Measurements from ENCODE around the gene RBM18.

Gene RBM18

GRCh38 chr9:122277285-122277897 is 12.8 kb upstream of the RBM18 start:
- in situ Hi-C loops (cut with MboI; ENCODE audit: low sequenced_read_pairs, unreplicated experiment): no loop called here
- TF ChIP-seq CTCF (IDR thresholded peaks at IDR 0.05; ENCODE audit: borderline replicate concordance, control extremely low read depth, extremely low read depth, insufficient read depth, missing control alignments): no peak
- DNase-seq (ENCODE audit: low spot score): no peak

- in situ Hi-C loops (cut with MboI; ENCODE audit: low sequenced_read_pairs, unreplicated experiment): no loop called here
- DNase-seq (ENCODE audit: low spot score): no peak
- TF ChIP-seq CTCF (IDR thresholded peaks at IDR 0.05; ENCODE audit: borderline replicate concordance, control extremely low read depth, extremely low read depth, insufficient read depth, missing control alignments): no peak
Observed at GRCh38 chr9:122276096-122276495, 11.5 kb upstream of the RBM18 start.

DNA sequence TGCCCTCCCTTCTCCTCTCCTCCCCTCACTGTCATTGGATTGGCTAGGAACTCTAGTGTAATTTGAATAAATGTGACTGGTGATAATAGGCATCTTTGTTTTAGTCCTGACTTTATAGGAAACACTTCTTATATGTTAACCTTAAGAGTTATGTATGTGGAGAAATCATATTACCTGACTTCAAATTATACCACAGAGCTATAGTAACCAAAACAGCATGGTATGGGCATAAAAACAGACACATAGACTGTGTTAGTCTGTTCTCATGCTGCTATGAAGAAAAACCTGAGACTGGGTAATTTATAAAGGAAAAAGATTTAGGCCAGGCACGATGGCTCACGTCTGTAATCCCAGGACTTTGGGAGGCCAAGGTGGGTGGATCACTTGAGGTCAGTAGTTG is 9.4 kb upstream of the RBM18 start:
- no peak for DNase-seq (ENCODE audit: low spot score)
- TF ChIP-seq CTCF (IDR thresholded peaks at IDR 0.05; ENCODE audit: borderline replicate concordance, control extremely low read depth, extremely low read depth, insufficient read depth, missing control alignments): no peak
- in situ Hi-C loops (cut with MboI; ENCODE audit: low sequenced_read_pairs, unreplicated experiment): no loop called here

DNA sequence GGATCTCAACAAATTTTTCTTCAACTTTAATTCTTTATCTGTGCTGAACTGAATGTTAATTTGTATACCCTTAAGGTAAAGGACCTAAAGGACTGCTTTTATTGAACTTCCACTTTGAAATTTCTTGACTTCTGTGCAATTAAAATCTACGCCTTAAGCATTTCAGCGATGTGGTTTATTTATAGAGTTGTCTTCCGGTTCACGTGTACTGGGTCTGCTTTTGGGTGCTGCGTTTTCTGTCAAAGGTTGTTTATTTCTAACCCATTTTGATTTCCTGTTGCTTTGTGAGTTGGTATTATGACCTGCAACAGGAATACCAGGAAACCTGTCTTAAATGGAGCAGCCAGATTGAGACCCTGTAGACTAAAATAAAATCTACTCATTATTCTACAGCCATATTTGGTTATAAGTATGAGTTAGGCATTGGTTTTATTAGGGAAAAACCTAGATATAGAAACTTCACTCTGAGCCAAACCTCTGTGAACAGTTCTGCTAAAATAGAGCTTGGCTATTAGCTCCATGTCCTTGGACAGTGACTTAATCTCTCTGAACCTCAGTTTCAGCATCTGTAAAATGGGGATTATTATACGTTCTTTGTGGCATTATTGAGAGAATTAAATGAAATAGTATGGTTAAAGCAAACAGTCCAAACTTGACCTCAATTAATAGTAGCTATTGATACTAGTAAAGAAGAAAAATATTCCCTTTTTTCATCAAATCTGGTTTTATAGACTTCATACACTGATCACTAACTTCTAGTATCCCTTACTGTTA is 3.6 kb upstream of the RBM18 start:
- TF ChIP-seq CTCF (IDR thresholded peaks at IDR 0.05; ENCODE audit: borderline replicate concordance, control extremely low read depth, extremely low read depth, insufficient read depth, missing control alignments): no peak
- in situ Hi-C loops (cut with MboI; ENCODE audit: low sequenced_read_pairs, unreplicated experiment): no loop called here
- no peak for DNase-seq (ENCODE audit: low spot score)

- in situ Hi-C loops (cut with MboI; ENCODE audit: low sequenced_read_pairs, unreplicated experiment): no loop called here
- TF ChIP-seq CTCF (IDR thresholded peaks at IDR 0.05; ENCODE audit: borderline replicate concordance, control extremely low read depth, extremely low read depth, insufficient read depth, missing control alignments): no peak
- peak; percentile 60 for DNase-seq (ENCODE audit: low spot score)
Observed at GRCh38 chr9:122265149-122265915, 692 bp upstream of the RBM18 start.

DNA sequence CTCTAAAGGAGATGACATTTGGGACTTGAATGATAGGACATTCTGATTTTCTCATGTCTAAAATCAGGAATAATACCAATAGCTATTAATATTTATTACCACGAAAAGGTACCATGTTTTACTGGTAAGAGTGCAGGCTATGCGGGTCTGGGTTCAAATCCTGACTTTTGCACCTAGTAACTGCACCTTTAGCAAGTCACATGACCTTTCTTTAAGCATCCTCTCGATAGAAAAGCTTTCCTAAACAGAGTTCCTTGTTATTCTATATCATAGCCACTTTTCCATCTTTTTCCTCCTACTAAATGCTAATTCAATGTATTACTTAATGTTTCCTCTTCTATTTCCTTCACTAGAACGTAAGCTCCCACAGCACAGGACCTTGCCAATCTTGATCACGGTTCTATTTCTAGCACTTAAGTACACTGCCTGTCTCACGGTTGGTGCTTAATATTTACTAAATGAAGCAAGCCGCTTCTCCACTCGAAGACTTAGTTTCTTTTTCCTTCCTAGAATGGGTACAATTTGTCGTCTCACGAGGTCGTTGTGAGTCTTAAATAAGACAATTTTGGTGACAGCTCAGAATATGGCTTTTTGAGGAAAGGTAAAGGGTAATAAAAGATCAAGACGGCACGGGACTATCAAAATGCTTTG is 816 bp downstream of the RBM18 start:
- in situ Hi-C loops (cut with MboI; ENCODE audit: low sequenced_read_pairs, unreplicated experiment): no loop called here
- DNase-seq (ENCODE audit: low spot score): peak; percentile 18

More for the DNA sequence above, 816 bp downstream of the RBM18 start:
- TF ChIP-seq CTCF (IDR thresholded peaks at IDR 0.05; ENCODE audit: borderline replicate concordance, control extremely low read depth, extremely low read depth, insufficient read depth, missing control alignments): no peak

All from GM13976 (cell line).